ENCODE data around the gene RGS10.
"Not testable (repeated sequence)": the region's sequence is repeated elsewhere in the genome, so short reads cannot be mapped to it uniquely, and the experiment has no call there.

Gene RGS10

DNA sequence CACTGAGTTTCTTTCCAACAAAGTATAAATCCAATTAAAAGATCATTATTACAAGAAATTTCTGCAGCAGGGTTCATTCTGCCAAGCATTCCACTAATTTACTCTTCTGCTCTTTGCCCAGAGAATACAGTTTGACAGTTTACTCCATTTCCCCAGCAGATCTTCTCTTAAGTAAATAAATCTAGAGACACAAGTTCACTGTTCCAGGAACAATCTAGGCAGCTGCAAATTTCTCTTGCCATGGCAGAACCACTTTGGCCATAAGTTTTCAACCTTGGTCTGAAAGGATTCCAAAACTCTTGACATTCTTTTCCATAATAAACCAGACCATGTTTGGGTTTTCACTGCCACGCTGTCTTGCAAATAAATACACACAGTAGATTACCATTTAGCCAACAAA is 11.5 kb downstream of the RGS10 start:
- H3K4me3 ChIP-seq (ENCODE audit: low read depth, low read length): no peak overlapping the region
- no peak for DNase-seq
- TF ChIP-seq, protein P1, sequence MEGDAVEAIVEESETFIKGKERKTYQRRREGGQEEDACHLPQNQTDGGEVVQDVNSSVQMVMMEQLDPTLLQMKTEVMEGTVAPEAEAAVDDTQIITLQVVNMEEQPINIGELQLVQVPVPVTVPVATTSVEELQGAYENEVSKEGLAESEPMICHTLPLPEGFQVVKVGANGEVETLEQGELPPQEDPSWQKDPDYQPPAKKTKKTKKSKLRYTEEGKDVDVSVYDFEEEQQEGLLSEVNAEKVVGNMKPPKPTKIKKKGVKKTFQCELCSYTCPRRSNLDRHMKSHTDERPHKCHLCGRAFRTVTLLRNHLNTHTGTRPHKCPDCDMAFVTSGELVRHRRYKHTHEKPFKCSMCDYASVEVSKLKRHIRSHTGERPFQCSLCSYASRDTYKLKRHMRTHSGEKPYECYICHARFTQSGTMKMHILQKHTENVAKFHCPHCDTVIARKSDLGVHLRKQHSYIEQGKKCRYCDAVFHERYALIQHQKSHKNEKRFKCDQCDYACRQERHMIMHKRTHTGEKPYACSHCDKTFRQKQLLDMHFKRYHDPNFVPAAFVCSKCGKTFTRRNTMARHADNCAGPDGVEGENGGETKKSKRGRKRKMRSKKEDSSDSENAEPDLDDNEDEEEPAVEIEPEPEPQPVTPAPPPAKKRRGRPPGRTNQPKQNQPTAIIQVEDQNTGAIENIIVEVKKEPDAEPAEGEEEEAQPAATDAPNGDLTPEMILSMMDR (IDR thresholded peaks at IDR 0.05; ENCODE audit: low read depth, low read length, missing control alignments): no peak
- in situ Hi-C loops (cut with HindIII; ENCODE audit: low pct_ligation_motif_present, low sequenced_read_pairs): no loop called here
- H3K27me3 ChIP-seq (replicated peaks): no peaks in the 10 kb centered on the region
- H3K27ac ChIP-seq: no peak overlapping the region
- H3K36me3 ChIP-seq (replicated peaks): no peaks in the 10 kb centered on the region

DNA sequence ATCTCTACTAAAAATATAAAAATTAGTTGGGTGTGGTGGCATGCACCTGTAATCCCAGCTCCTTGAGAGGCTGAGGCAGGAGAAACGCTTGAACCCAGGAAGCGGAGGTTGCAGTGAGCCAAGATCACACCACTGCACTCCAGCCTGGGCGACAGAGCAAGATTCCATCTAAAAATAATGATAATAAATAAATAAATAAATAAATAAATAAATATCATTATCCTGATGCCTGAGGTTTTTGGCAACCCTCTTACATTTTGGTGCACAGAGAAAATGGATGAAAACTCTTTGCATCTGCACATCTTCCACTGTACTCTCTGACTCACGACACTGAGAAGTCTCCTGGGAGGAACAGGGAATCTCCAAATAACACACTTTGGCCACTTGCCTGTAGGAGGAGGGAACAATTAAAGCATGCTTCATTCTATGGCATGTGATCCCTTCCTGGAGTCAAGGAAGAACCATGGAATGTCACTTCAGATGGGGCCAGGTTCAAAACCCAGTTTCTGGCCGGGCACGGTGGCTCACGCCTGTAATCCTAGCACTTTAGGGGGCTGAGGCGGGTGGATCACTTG is 13.8 kb downstream of the RGS10 start:
- peak; percentile 86 for DNase-seq
- H3K27ac ChIP-seq; H3K4me3 ChIP-seq (ENCODE audit: low read depth, low read length); in situ Hi-C loops (cut with HindIII; ENCODE audit: low pct_ligation_motif_present, low sequenced_read_pairs); H3K27me3 ChIP-seq (replicated peaks); H3K36me3 ChIP-seq (replicated peaks): not testable (repeated sequence)
- TF ChIP-seq, protein P1 (IDR thresholded peaks at IDR 0.05; ENCODE audit: low read depth, low read length, missing control alignments): peak; percentile 3

DNA sequence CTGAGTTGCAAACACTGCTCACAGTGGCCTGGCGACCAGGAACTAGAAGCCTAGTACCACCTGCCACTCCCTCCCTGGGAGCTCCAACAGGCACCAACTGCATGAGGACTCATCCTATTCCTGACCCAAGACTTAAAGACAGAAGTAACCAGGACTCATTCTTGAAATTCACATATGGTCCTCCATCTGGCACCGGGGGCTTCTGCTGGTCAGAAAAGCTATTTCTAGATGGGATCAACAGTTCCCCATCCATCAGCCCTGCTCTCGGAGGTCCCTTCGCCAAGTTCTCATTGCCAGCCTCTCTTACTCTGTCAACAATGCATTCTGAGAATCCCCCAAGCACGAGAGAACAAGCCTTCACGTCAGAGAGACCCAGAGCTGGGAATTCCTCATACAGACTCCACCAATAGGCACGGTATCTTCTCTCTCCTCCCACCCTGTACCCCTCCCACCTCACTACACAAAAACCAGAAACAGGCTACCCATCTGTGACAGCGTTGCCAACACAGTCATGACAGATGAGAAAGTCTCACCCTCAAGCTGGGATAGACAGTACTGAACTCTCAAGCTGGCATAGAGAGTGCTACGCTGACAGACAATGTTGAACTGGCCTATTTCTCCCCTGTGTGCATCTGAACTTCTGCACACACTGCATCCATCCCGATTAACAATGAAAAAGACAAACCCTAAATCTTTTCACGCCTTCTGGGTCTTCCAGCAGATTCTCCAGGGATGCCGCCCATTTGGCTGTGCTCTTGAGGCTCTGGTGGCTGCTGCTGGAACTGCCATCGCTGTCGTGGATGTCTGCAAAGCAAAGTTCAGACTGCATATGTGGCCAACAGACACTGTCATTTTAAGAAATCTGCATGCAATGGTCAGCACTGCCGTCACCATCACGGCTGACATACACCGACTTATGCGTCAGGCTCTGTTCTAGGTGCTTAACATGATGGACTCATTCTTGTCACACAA is 15.6 kb downstream of the RGS10 start:
- Histone ChIP-seq H3K36me3 (replicated peaks) (peaks cover 3% of the 10 kb centered on the region), H3K4me3 (ENCODE audit: low read depth, low read length) (no peak overlapping the region), H3K27me3 (replicated peaks) (no peaks in the 10 kb centered on the region), H3K27ac (no peak overlapping the region)
- no peak for DNase-seq
- TF ChIP-seq, protein P1 (IDR thresholded peaks at IDR 0.05; ENCODE audit: low read depth, low read length, missing control alignments): peak; percentile 40
- in situ Hi-C loops (cut with HindIII; ENCODE audit: low pct_ligation_motif_present, low sequenced_read_pairs): no loop called here

DNA sequence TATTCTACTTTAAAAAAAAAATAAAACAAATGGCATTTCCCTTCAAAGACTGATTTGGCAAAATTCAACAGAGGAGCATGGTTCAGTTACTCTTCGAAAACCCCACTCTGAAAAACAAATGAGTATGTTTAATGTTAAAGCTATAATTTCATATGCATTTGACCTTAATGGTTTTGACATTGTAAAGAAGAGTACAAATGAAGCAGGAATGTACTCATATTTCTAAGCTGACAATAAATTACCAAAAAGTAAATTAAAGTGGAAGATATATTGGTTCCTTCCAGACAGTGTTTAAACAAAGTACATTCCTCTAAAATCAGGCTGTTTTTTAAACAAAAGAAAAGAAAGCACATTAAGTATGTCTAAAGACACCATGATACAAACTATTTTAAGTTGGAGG is 16.4 kb downstream of the RGS10 start:
- TF ChIP-seq, protein P1 (IDR thresholded peaks at IDR 0.05; ENCODE audit: low read depth, low read length, missing control alignments): no peak
- Histone ChIP-seq H3K27me3 (replicated peaks) (no peaks in the 10 kb centered on the region), H3K4me3 (ENCODE audit: low read depth, low read length) (no peak overlapping the region), H3K36me3 (replicated peaks) (peaks cover 3% of the 10 kb centered on the region), H3K27ac (no peak overlapping the region)
- in situ Hi-C loops (cut with HindIII; ENCODE audit: low pct_ligation_motif_present, low sequenced_read_pairs): no loop called here
- no peak for DNase-seq

- H3K4me3 ChIP-seq (ENCODE audit: low read depth, low read length): no peak overlapping the region
- H3K36me3 ChIP-seq (replicated peaks): peaks cover 3% of the 10 kb centered on the region
- no peak overlapping the region for H3K27ac ChIP-seq
- TF ChIP-seq, protein P1 (IDR thresholded peaks at IDR 0.05; ENCODE audit: low read depth, low read length, missing control alignments): no peak
- no peak for DNase-seq
- no peaks in the 10 kb centered on the region for H3K27me3 ChIP-seq (replicated peaks)
- in situ Hi-C loops (cut with HindIII; ENCODE audit: low pct_ligation_motif_present, low sequenced_read_pairs): no loop called here
Observed at GRCh38 chr10:119525116-119525515, 17.4 kb downstream of the RGS10 start.

Data from brain microvascular endothelial cell (primary cell).